K562 (cell line): ENCODE results near the gene FCER2. TPM values are rescaled to one million over a fixed set of nuclear protein-coding genes. Genes with fewer than 3 reads are reported as not detected.

Experiments
- ATAC-seq: fragments of 200-7000 bp; cut with Tn5 transposase; 3 replicates; pipeline ENCODE4 v1.9.1; 2020; ENCODE audit warnings: moderate library complexity
- BruUV-seq: library from RNA; stranded (reverse); fragments of 400-500 nt; replicated peaks from 2 replicates; lab custom pipeline; 2021; lab: Mats Ljungman, UMichigan
- CTCF ChIA-PET: fragments of 300-600 bp; formaldehyde crosslinking; extraction: SDS; loops from one replicate; lab custom pipeline; 2021; ENCODE audit warnings: low intra/inter-chr PET ratio; lab: Yijun Ruan, JAX
- POLR2A ChIA-PET: fragments of 300-600, 350-650 bp; sonication (Branson Sonifier 250); formaldehyde crosslinking; extraction: SDS; loops from one replicate; lab custom pipeline; 2021; ENCODE audit warnings: antibody characterized with exemption, inconsistent platforms; lab: Yijun Ruan, JAX
- DNase-seq, 4 experiments: peaks; one replicate each; pipeline versions ENCODE4 v3.0.0 to v3.0.0-alpha.2; 2011 to 2018; ENCODE audit warnings: low spot score in 3 of 4, mixed read lengths in 3 of 4; ENCODE audit errors: extremely low read depth in 1 of 4
- FAIRE-seq: peaks from 2 replicates; lab custom pipeline; 2011; peaks lifted over from hg19 to GRCh38; lab: Jason Lieb, UNC
- H2AFZ ChIP-seq: 2 replicates; pipeline ENCODE4 v1.6.0; 2011; ENCODE audit warnings: low read depth, low read length, control low read depth, inconsistent platforms
- H3K27ac ChIP-seq: fragments of 200-600 bp; 3 replicates; pipeline ENCODE4 v1.8.0; 2011; ENCODE audit warnings: low read depth, mild to moderate bottlenecking, control low read depth, inconsistent platforms, low read length, moderate library complexity, mixed read lengths; ENCODE audit errors: extremely low read depth
- H3K27me3 ChIP-seq, 2 experiments: fragments of 300-600 bp in 1 of 2; 2 replicates in 1 of 2; 3 replicates in 1 of 2; pipeline versions ENCODE4 v1.6.0 to v1.8.0; 2011; ENCODE audit warnings: inconsistent platforms in 2 of 2, low read length in 2 of 2, mild to moderate bottlenecking in 1 of 2, mixed read lengths in 1 of 2, moderate library complexity in 1 of 2; ENCODE audit not compliant: control insufficient read depth in 2 of 2, insufficient read depth in 2 of 2
- H3K36me3 ChIP-seq: fragments of 300-600 bp; 3 replicates; pipeline ENCODE4 v1.8.0; 2011; ENCODE audit warnings: mild to moderate bottlenecking, low read length, inconsistent platforms; ENCODE audit not compliant: control insufficient read depth, insufficient read depth
- H3K4me1 ChIP-seq, 2 experiments: fragments of 200-600 bp in 1 of 2; replicated peaks in 1 of 2; 2 replicates in 1 of 2; 3 replicates in 1 of 2; pipeline versions ENCODE4 v1.5.1 to v1.8.0; 2011; ENCODE audit warnings: inconsistent platforms in 2 of 2, low read length in 2 of 2, mild to moderate bottlenecking in 1 of 2, mixed read lengths in 1 of 2, moderate library complexity in 1 of 2; ENCODE audit not compliant: control insufficient read depth in 2 of 2, insufficient read depth in 2 of 2
- H3K4me2 ChIP-seq: 2 replicates; pipeline ENCODE4 v1.6.1; 2011; ENCODE audit warnings: low read length, control low read depth, inconsistent platforms, mixed read lengths; ENCODE audit not compliant: insufficient read depth
- H3K4me3 ChIP-seq: fragments of 200-600 bp; sonication (generic), shearing (Covaris generic); 2 replicates; pipeline ENCODE4 v1.5.1; 2016; ENCODE audit warnings: control low read depth, inconsistent platforms
- H3K79me2 ChIP-seq: fragments of 200-600 bp; 3 replicates; pipeline ENCODE4 v1.8.0; 2011; ENCODE audit warnings: low read length, inconsistent platforms; ENCODE audit not compliant: control insufficient read depth, insufficient read depth
- H3K9ac ChIP-seq, 2 experiments: 2 replicates each; pipeline versions ENCODE4 v1.6.0 to v1.6.1; 2011; ENCODE audit warnings: low read depth in 2 of 2, low read length in 2 of 2, control low read depth in 1 of 2, inconsistent platforms in 1 of 2, mild to moderate bottlenecking in 1 of 2, mixed read lengths in 1 of 2; ENCODE audit not compliant: insufficient read depth in 1 of 2
- H3K9me1 ChIP-seq: one replicate; pipeline ENCODE4 v1.6.0; 2011; ENCODE audit warnings: inconsistent platforms, mild to moderate bottlenecking, low read length, moderate library complexity; ENCODE audit not compliant: control insufficient read depth, insufficient read depth
- H3K9me3 ChIP-seq: replicated peaks from 2 replicates; pipeline ENCODE4 v1.5.1; 2011; ENCODE audit warnings: low read depth, low read length, inconsistent platforms; ENCODE audit not compliant: control insufficient read depth, insufficient read depth
- H4K20me1 ChIP-seq: replicated peaks from 2 replicates; pipeline ENCODE4 v1.6.1; 2011; ENCODE audit warnings: low read length, inconsistent platforms, mixed read lengths; ENCODE audit not compliant: control insufficient read depth, insufficient read depth
- CBFA2T2 ChIP-seq: fragments of 450-650 bp; conservative IDR thresholded peaks from 2 replicates; pipeline ENCODE4 v1.6.1; 2017; ENCODE audit warnings: mild to moderate bottlenecking
- CBFA2T3 ChIP-seq: fragments of 450-650 bp; IDR thresholded peaks from 2 replicates; pipeline ENCODE4 v1.6.1; 2017
- POLR2AphosphoS5 ChIP-seq: IDR thresholded peaks from 2 replicates; pipeline ENCODE4 v1.6.1; 2011; ENCODE audit warnings: mild to moderate bottlenecking, low read depth, low read length, moderate library complexity; ENCODE audit not compliant: control insufficient read depth, insufficient read depth
- POLR2G ChIP-seq: fragments of 200-400 bp; formaldehyde crosslinking; IDR thresholded peaks from 2 replicates; pipeline ENCODE4 v1.6.1; 2017; ENCODE audit warnings: low read depth, mild to moderate bottlenecking, antibody characterized with exemption, low read length, moderate library complexity
- RBFOX2 ChIP-seq: fragments of 200-400 bp; formaldehyde crosslinking; IDR thresholded peaks from 2 replicates; pipeline ENCODE4 v1.6.1; 2017; ENCODE audit warnings: low read depth, mild to moderate bottlenecking, low read length, moderate library complexity
- TEAD4 ChIP-seq, 2 experiments: sonication (generic) in 1 of 2; formaldehyde crosslinking in 1 of 2; IDR thresholded peaks; 2 replicates each; pipeline versions ENCODE4 v1.6.1 to v1.8.0; 2012 to 2022; ENCODE audit warnings: borderline replicate concordance in 1 of 2, inconsistent platforms in 1 of 2, low read length in 1 of 2, mild to moderate bottlenecking in 1 of 2, missing genetic modification reagents in 1 of 2
- TFE3 ChIP-seq: fragments of 450-650 bp; formaldehyde crosslinking; IDR thresholded peaks from 2 replicates; pipeline ENCODE4 v1.4.0; 2020; ENCODE audit warnings: mild to moderate bottlenecking, mixed read lengths
- ZNF764 ChIP-seq: fragments of 250-450 bp; sonication (Bioruptor Pico); IDR thresholded peaks from 2 replicates; pipeline ENCODE4 v1.4.0; 2020; ENCODE audit warnings: low read depth, mild to moderate bottlenecking, moderate library complexity
- WGBS: fragments of 100-300 bp; shearing (Covaris generic); methylation state at CpG from one replicate; pipeline ENCODE4 v1.1.6; 2016; ENCODE audit warnings: low coverage, mixed read lengths; ENCODE audit not compliant: insufficient coverage; ENCODE audit errors: missing lambda C conversion rate; 5-methylcytosine and 5-hydroxymethylcytosine counted together
- in situ Hi-C: fragments of 300-500 bp; cut with MboI; formaldehyde crosslinking; loops from 4 replicates; pipeline ENCODE4 v1.15.0; 2018; ENCODE audit warnings: inconsistent platforms, mixed read lengths
- intact Hi-C: fragments of 100-400 bp; cut with micrococcal nuclease; formaldehyde crosslinking; loops from 2 replicates; pipeline ENCODE4 v1.14.2; 2022
- polyA plus RNA-seq, 8 experiments: library from polyadenylated mRNA; depleted of rRNA in 4 of 8; stranded (reverse) in 5 of 8; unstranded in 3 of 8; fragments of >200 nt; fragmentation: Nextera tagmentation in 2 of 8; fragmentation: Illumina TruSeq in 1 of 8; extraction: Ambion mirVana in 2 of 8; extraction: Trizol in 1 of 8; gene quantifications; 2 replicates each; pipeline versions ENCODE4 v1.2.1 to v1.2.3, GENCODE V29; 2011 to 2014; ENCODE audit warnings: inconsistent platforms in 1 of 8, missing spikeins in 1 of 8
- total RNA-seq, 7 experiments: library from RNA; depleted of rRNA in 6 of 7; stranded (reverse); fragments of >200 nt in 6 of 7; fragmentation: Illumina TruSeq in 2 of 7; extraction: Trizol in 2 of 7; gene quantifications; 2 replicates each; pipeline versions ENCODE4 v1.2.1 to v1.2.3, GENCODE V29; 2011 to 2021; ENCODE audit warnings: low replicate concordance in 1 of 7
- TF ChIP-seq, protein P1 (sequence below): fragments of 200-800 bp; sonication (Bioruptor generic); IDR thresholded peaks from 2 replicates; pipeline ENCODE4 v1.6.1; 2016; ENCODE audit warnings: missing genetic modification characterization, missing compliant biosample characterization

The FCER2 gene
- total and polyA plus RNA-seq, 9 of the 15 experiments (the other 6 are each of a cell fraction or from before 2014, with no cell fraction given): 0.11 TPM; not detected in 8

- ATAC-seq: no peak
- Histone ChIP-seq H3K79me2 (peaks cover 40% of the 10 kb centered on the region), H3K36me3 (peaks cover 48% of the 10 kb centered on the region; the same call in 2 of the 3 replicates), H2AFZ (no peak overlapping the region)
- intact Hi-C loops: no loop called here
- CTCF ChIA-PET: no interaction called here
- TF ChIP-seq CBFA2T3 (peak; percentile 63), CBFA2T2 (0 out of 2 replicates have a peak, but pooled peaks have one; percentile 49), ZNF764 (CRISPR knock-in tag) (no peak), POLR2G (peak; percentile 29; the same call in 1 of the 2 replicates), RBFOX2 (peak; percentile 35; the same call in 1 of the 2 replicates), TEAD4 (IDR thresholded peaks at IDR 0.05; ENCODE audit: low read length) (peak; percentile 49), TEAD4 (CRISPR knock-in tag; IDR thresholded peaks at IDR 0.05; ENCODE audit: borderline replicate concordance) (no peak), TFE3 (peak; percentile 29), POLR2AphosphoS5 (0 out of 2 replicates have a peak, but pooled peaks have one; percentile 17)
- TF ChIP-seq, protein P1, sequence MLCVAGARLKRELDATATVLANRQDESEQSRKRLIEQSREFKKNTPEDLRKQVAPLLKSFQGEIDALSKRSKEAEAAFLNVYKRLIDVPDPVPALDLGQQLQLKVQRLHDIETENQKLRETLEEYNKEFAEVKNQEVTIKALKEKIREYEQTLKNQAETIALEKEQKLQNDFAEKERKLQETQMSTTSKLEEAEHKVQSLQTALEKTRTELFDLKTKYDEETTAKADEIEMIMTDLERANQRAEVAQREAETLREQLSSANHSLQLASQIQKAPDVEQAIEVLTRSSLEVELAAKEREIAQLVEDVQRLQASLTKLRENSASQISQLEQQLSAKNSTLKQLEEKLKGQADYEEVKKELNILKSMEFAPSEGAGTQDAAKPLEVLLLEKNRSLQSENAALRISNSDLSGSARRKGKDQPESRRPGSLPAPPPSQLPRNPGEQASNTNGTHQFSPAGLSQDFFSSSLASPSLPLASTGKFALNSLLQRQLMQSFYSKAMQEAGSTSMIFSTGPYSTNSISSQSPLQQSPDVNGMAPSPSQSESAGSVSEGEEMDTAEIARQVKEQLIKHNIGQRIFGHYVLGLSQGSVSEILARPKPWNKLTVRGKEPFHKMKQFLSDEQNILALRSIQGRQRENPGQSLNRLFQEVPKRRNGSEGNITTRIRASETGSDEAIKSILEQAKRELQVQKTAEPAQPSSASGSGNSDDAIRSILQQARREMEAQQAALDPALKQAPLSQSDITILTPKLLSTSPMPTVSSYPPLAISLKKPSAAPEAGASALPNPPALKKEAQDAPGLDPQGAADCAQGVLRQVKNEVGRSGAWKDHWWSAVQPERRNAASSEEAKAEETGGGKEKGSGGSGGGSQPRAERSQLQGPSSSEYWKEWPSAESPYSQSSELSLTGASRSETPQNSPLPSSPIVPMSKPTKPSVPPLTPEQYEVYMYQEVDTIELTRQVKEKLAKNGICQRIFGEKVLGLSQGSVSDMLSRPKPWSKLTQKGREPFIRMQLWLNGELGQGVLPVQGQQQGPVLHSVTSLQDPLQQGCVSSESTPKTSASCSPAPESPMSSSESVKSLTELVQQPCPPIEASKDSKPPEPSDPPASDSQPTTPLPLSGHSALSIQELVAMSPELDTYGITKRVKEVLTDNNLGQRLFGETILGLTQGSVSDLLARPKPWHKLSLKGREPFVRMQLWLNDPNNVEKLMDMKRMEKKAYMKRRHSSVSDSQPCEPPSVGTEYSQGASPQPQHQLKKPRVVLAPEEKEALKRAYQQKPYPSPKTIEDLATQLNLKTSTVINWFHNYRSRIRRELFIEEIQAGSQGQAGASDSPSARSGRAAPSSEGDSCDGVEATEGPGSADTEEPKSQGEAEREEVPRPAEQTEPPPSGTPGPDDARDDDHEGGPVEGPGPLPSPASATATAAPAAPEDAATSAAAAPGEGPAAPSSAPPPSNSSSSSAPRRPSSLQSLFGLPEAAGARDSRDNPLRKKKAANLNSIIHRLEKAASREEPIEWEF (CRISPR knock-in tag): no peak
- TF ChIP-seq, all 486 proteins: peak for 7
- WGBS: 80% methylated on average over 10 of the region's 12 CpGs
- no peak for FAIRE-seq
- Histone ChIP-seq H3K27ac (no peak overlapping the region), H3K4me3 (no peak overlapping the region), H3K4me1 (peaks cover 15 to 62% of the 10 kb centered on the region in 2 experiments; a peak in 4 of 5 replicates), H3K9me3 (peaks cover 6% of the 10 kb centered on the region; the same call in 1 of the 2 replicates), H3K9ac (peak overlapping the region in 1 of 2 experiments; percentile 43; a peak in 2 of 4 replicates), H3K9me1 (no peaks in the 10 kb centered on the region), H3K27me3 (no peaks in the 10 kb centered on the region; a peak in 1 of 5 replicates), H4K20me1 (peaks cover 21% of the 10 kb centered on the region), H3K4me2 (no peak overlapping the region)
- POLR2A ChIA-PET: interaction anchor here (1.6 to 2.0 kb wide), 3 partner anchors 10 to 71 kb away, joined by 6 to 18 read pairs (median 7); no protein-coding TSS in a partner anchor
- no peak for DNase-seq
- no TSS peak for BruUV-seq
- in situ Hi-C loops: no loop called here
These were observed 63.0 kb downstream of the FCER2 start for GRCh38 chr19:7638802-7639465.
